NCI-H1436 (cell line): ENCODE results near the gene ARHGDIB.

Source experiments
- DNase-seq: peaks from one replicate; lab custom pipeline; 2025; lab: John Stamatoyannopoulos, UW

Gene ARHGDIB

GRCh38 chr12:14893506-14894250 is 67.7 kb downstream of the ARHGDIB start:
- DNase-seq: no peak

GRCh38 chr12:14892726-14893505 is 68.5 kb downstream of the ARHGDIB start:
- no peak for DNase-seq
